Activated T-cell treated with anti-CD3 and anti-CD28 coated beads, Interleukin-2, amount 50 U/mL, for 24 hours (primary cell): ENCODE measurements around the gene HS6ST3.

ENCODE experiments used
- DNase-seq: peaks from one replicate; pipeline ENCODE4 v3.0.0-alpha.2; 2020
- H3K27ac Mint-ChIP-seq: 2 replicates; pipeline ENCODE4 v1.8.0; 2020; ENCODE audit warnings: mild to moderate bottlenecking, mixed read lengths
- H3K27me3 Mint-ChIP-seq: 2 replicates; pipeline ENCODE4 v1.8.0; 2020; ENCODE audit warnings: mixed read lengths
- H3K36me3 Mint-ChIP-seq: 2 replicates; pipeline ENCODE4 v1.8.0; 2020; ENCODE audit warnings: low read depth, mixed read lengths
- H3K4me1 Mint-ChIP-seq: 2 replicates; pipeline ENCODE4 v1.8.0; 2020; ENCODE audit warnings: low read depth, mixed read lengths
- H3K4me3 Mint-ChIP-seq: 2 replicates; pipeline ENCODE4 v1.8.0; 2020; ENCODE audit warnings: mild to moderate bottlenecking, moderate library complexity, mixed read lengths
- H3K9me3 Mint-ChIP-seq: 2 replicates; pipeline ENCODE4 v1.8.0; 2020; ENCODE audit warnings: mixed read lengths

The HS6ST3 gene

GRCh38 chr13:96381681-96382080 is 291.8 kb downstream of the HS6ST3 start:
- no peaks in the 10 kb centered on the region for H3K27me3 Mint-ChIP-seq
- no peak for DNase-seq
- H3K4me3 Mint-ChIP-seq: no peak overlapping the region
- H3K36me3 Mint-ChIP-seq: no peaks in the 10 kb centered on the region
- no peaks in the 10 kb centered on the region for H3K4me1 Mint-ChIP-seq
- no peaks in the 10 kb centered on the region for H3K9me3 Mint-ChIP-seq
- H3K27ac Mint-ChIP-seq: no peak overlapping the region

GRCh38 chr13:96388598-96388997 is 298.7 kb downstream of the HS6ST3 start:
- Mint-ChIP-seq H3K9me3 (peaks cover 3% of the 10 kb centered on the region), H3K27me3 (no peaks in the 10 kb centered on the region), H3K4me3 (no peak overlapping the region), H3K4me1 (no peaks in the 10 kb centered on the region), H3K27ac (no peak overlapping the region), H3K36me3 (no peaks in the 10 kb centered on the region)
- DNase-seq: no peak

- H3K4me1 Mint-ChIP-seq: no peaks in the 10 kb centered on the region
- no peaks in the 10 kb centered on the region for H3K36me3 Mint-ChIP-seq
- no peak overlapping the region for H3K27ac Mint-ChIP-seq
- H3K9me3 Mint-ChIP-seq: peaks cover 3% of the 10 kb centered on the region
- H3K27me3 Mint-ChIP-seq: no peaks in the 10 kb centered on the region
- no peak for DNase-seq
- no peak overlapping the region for H3K4me3 Mint-ChIP-seq
These were observed 301.7 kb downstream of the HS6ST3 start for GRCh38 chr13:96391606-96392005.

- H3K4me3 Mint-ChIP-seq: no peak overlapping the region
These were observed 307.9 kb downstream of the HS6ST3 start for GRCh38 chr13:96397807-96398206.

GRCh38 chr13:96398486-96398885 is 308.6 kb downstream of the HS6ST3 start:
- Mint-ChIP-seq H3K36me3 (no peaks in the 10 kb centered on the region), H3K27ac (no peak overlapping the region), H3K4me1 (no peaks in the 10 kb centered on the region), H3K4me3 (no peak overlapping the region), H3K27me3 (no peaks in the 10 kb centered on the region), H3K9me3 (no peaks in the 10 kb centered on the region)
- DNase-seq: no peak

More at GRCh38 chr13:96397807-96398206, 307.9 kb downstream of the HS6ST3 start:
- no peaks in the 10 kb centered on the region for H3K9me3 Mint-ChIP-seq
- H3K36me3 Mint-ChIP-seq: no peaks in the 10 kb centered on the region
- DNase-seq: no peak
- no peaks in the 10 kb centered on the region for H3K27me3 Mint-ChIP-seq
- H3K27ac Mint-ChIP-seq: no peak overlapping the region
- H3K4me1 Mint-ChIP-seq: no peaks in the 10 kb centered on the region

GRCh38 chr13:96403241-96403640 is 313.3 kb downstream of the HS6ST3 start:
- H3K27me3 Mint-ChIP-seq: no peaks in the 10 kb centered on the region
- peaks cover 4% of the 10 kb centered on the region for H3K9me3 Mint-ChIP-seq
- H3K27ac Mint-ChIP-seq: no peak overlapping the region
- no peak for DNase-seq
- no peaks in the 10 kb centered on the region for H3K36me3 Mint-ChIP-seq
- no peaks in the 10 kb centered on the region for H3K4me1 Mint-ChIP-seq
- H3K4me3 Mint-ChIP-seq: no peak overlapping the region

GRCh38 chr13:96403651-96404050 is 313.7 kb downstream of the HS6ST3 start:
- Mint-ChIP-seq H3K36me3 (no peaks in the 10 kb centered on the region), H3K27ac (no peak overlapping the region), H3K4me1 (no peaks in the 10 kb centered on the region), H3K4me3 (no peak overlapping the region), H3K9me3 (peaks cover 4% of the 10 kb centered on the region), H3K27me3 (no peaks in the 10 kb centered on the region)
- no peak for DNase-seq

- Mint-ChIP-seq H3K9me3 (peaks cover 8% of the 10 kb centered on the region), H3K27me3 (no peaks in the 10 kb centered on the region), H3K36me3 (no peaks in the 10 kb centered on the region), H3K4me3 (no peak overlapping the region), H3K4me1 (no peaks in the 10 kb centered on the region), H3K27ac (no peak overlapping the region)
- no peak for DNase-seq
These were observed 326.0 kb downstream of the HS6ST3 start for GRCh38 chr13:96415831-96416385.

GRCh38 chr13:96417939-96418685 is 328.2 kb downstream of the HS6ST3 start:
- DNase-seq: no peak
- no peaks in the 10 kb centered on the region for H3K4me1 Mint-ChIP-seq
- no peaks in the 10 kb centered on the region for H3K36me3 Mint-ChIP-seq
- H3K27me3 Mint-ChIP-seq: no peaks in the 10 kb centered on the region
- H3K9me3 Mint-ChIP-seq: peaks cover 9% of the 10 kb centered on the region
- no peak overlapping the region for H3K27ac Mint-ChIP-seq
- H3K4me3 Mint-ChIP-seq: no peak overlapping the region

- Mint-ChIP-seq H3K9me3 (peaks cover 11% of the 10 kb centered on the region), H3K27me3 (no peaks in the 10 kb centered on the region), H3K27ac (no peak overlapping the region), H3K4me1 (no peaks in the 10 kb centered on the region), H3K4me3 (no peak overlapping the region), H3K36me3 (no peaks in the 10 kb centered on the region)
- no peak for DNase-seq
These were observed 331.4 kb downstream of the HS6ST3 start for GRCh38 chr13:96421314-96421713.

GRCh38 chr13:96422002-96422401 is 332.1 kb downstream of the HS6ST3 start:
- no peak for DNase-seq
- no peaks in the 10 kb centered on the region for H3K36me3 Mint-ChIP-seq
- no peak overlapping the region for H3K4me3 Mint-ChIP-seq
- no peaks in the 10 kb centered on the region for H3K27me3 Mint-ChIP-seq
- H3K27ac Mint-ChIP-seq: no peak overlapping the region
- peaks cover 11% of the 10 kb centered on the region for H3K9me3 Mint-ChIP-seq
- H3K4me1 Mint-ChIP-seq: no peaks in the 10 kb centered on the region

- Mint-ChIP-seq H3K27me3 (no peaks in the 10 kb centered on the region), H3K4me1 (no peaks in the 10 kb centered on the region), H3K4me3 (no peak overlapping the region), H3K36me3 (no peaks in the 10 kb centered on the region), H3K9me3 (peaks cover 9% of the 10 kb centered on the region), H3K27ac (no peak overlapping the region)
- DNase-seq: no peak
These were observed 336.3 kb downstream of the HS6ST3 start for GRCh38 chr13:96426167-96426566.

- no peaks in the 10 kb centered on the region for H3K36me3 Mint-ChIP-seq
- peaks cover 8% of the 10 kb centered on the region for H3K9me3 Mint-ChIP-seq
- H3K4me3 Mint-ChIP-seq: no peak overlapping the region
- no peak for DNase-seq
- H3K27ac Mint-ChIP-seq: no peak overlapping the region
- no peaks in the 10 kb centered on the region for H3K4me1 Mint-ChIP-seq
- H3K27me3 Mint-ChIP-seq: no peaks in the 10 kb centered on the region
These were observed 339.0 kb downstream of the HS6ST3 start for GRCh38 chr13:96428911-96429310.

GRCh38 chr13:96431044-96431581 is 341.2 kb downstream of the HS6ST3 start:
- Mint-ChIP-seq H3K27me3 (no peaks in the 10 kb centered on the region), H3K36me3 (no peaks in the 10 kb centered on the region), H3K27ac (no peak overlapping the region), H3K4me1 (no peaks in the 10 kb centered on the region), H3K9me3 (peaks cover 11% of the 10 kb centered on the region), H3K4me3 (no peak overlapping the region)
- no peak for DNase-seq

- H3K4me1 Mint-ChIP-seq: no peaks in the 10 kb centered on the region
- H3K4me3 Mint-ChIP-seq: no peak overlapping the region
- no peak for DNase-seq
- no peaks in the 10 kb centered on the region for H3K36me3 Mint-ChIP-seq
- H3K27me3 Mint-ChIP-seq: no peaks in the 10 kb centered on the region
- peaks cover 9% of the 10 kb centered on the region for H3K9me3 Mint-ChIP-seq
- no peak overlapping the region for H3K27ac Mint-ChIP-seq
These were observed 354.8 kb downstream of the HS6ST3 start for GRCh38 chr13:96444676-96445075.
